Ovary (tissue), 9 donors: ENCODE results near the gene IPCEF1. TPM values are rescaled to one million over a fixed set of nuclear protein-coding genes. Genes with fewer than 3 reads are reported as not detected.

Source experiments
- DNase-seq, 5 donors: peaks; one replicate each; pipeline ENCODE4 v3.0.0-alpha.2; 2019 to 2020
- H3K27ac ChIP-seq, 2 donors: fragments of 200-600 bp; one replicate each; pipeline versions ENCODE4 v1.5.1 to v1.8.0; 2019 to 2022
- H3K27me3 ChIP-seq: fragments of 200-600 bp; one replicate; pipeline ENCODE4 v1.8.0; 2022
- H3K36me3 ChIP-seq: fragments of 200-600 bp; sonication (generic); one replicate; pipeline ENCODE4 v1.5.1; 2019
- H3K4me1 ChIP-seq: one replicate; pipeline ENCODE4 v1.8.1; 2013; ENCODE audit warnings: mild to moderate bottlenecking, moderate library complexity; ENCODE audit not compliant: insufficient read depth
- H3K4me3 ChIP-seq: fragments of 200-600 bp; sonication (generic); one replicate; pipeline ENCODE4 v1.5.1; 2017
- H3K9me3 ChIP-seq, 2 donors: fragments of 200-600 bp in 1 of 2; sonication (generic) in 1 of 2; one replicate each; pipeline versions ENCODE4 v1.5.1 to v1.8.1; 2013 to 2019; ENCODE audit warnings: mild to moderate bottlenecking in 1 of 2, moderate library complexity in 1 of 2
- EP300 ChIP-seq: sonication (generic); formaldehyde crosslinking; IDR thresholded peaks from one replicate; pipeline ENCODE4 v1.6.1; 2017; ENCODE audit warnings: antibody characterized with exemption
- POLR2A ChIP-seq: fragments of 450-650 bp; IDR thresholded peaks from one replicate; pipeline ENCODE4 v1.6.1; 2017; ENCODE audit warnings: antibody characterized with exemption, mild to moderate bottlenecking, moderate library complexity
- WGBS, 3 donors: extraction: QIAGEN DNeasy Blood & Tissue Kit in 1 of 3; methylation state at CpG; one replicate each; pipeline versions ENCODE4 v1.1.5 to v1.1.7; 2013 to 2017; 5-methylcytosine and 5-hydroxymethylcytosine counted together
- intact Hi-C, 4 donors: fragments of 100-400 bp; cut with DNase I; formaldehyde crosslinking; loops; one replicate each; pipeline versions ENCODE4 v1.11.0 to v1.15.1; 2022 to 2023
- polyA plus RNA-seq, 2 donors: library from polyadenylated mRNA; stranded (reverse); fragments of 200-250 nt in 1 of 2; fragments of 350-450 nt in 1 of 2; fragmentation: Illumina TruSeq in 1 of 2; extraction: RNeasy Lipid Tissue Mini Kit (QIAGEN cat#74804) in 1 of 2; gene quantifications; one replicate each; pipeline ENCODE4 v1.2.3, GENCODE V29; 2013 to 2014
- total RNA-seq, 7 donors: library from RNA; depleted of rRNA in 2 of 7; stranded (reverse); fragments of >200 nt in 2 of 7; fragmentation: NEBNext Ultra II Directional in 3 of 7; extraction: Animal tissue kit (Norgen Biotek cat#: 25700) in 3 of 7; gene quantifications; one replicate each; pipeline versions ENCODE4 v1.1.0 to v1.2.4, GENCODE V29; 2016 to 2023
- TF ChIP-seq, protein P1 (sequence below), 3 donors: fragments of 450-650 bp in 2 of 3; fragments of 200-600 bp in 1 of 3; IDR thresholded peaks; one replicate each; pipeline versions ENCODE4 v1.5.1 to v1.8.0; 2016 to 2022; ENCODE audit warnings: antibody characterized with exemption in 3 of 3, mild to moderate bottlenecking in 1 of 3
- donor health status: DM: no; HTN: no; CAD: no; lungs with moderate emphysema.
- donor health status: DM: no; HTN: no; CAD: no.
- donor health status: Bipolar disorder and iron deficiency.
- donor health status: DM: yes; HTN: yes; CAD: no.
- donor health status: DM: no; HTN: no; CAD: no.
- donor health status: DM: yes; HTN: yes; CAD: no.

IPCEF1 gene
- total and polyA plus RNA-seq, 9 donors = 1.3 to 3.4 (median 1.9) TPM

DNA sequence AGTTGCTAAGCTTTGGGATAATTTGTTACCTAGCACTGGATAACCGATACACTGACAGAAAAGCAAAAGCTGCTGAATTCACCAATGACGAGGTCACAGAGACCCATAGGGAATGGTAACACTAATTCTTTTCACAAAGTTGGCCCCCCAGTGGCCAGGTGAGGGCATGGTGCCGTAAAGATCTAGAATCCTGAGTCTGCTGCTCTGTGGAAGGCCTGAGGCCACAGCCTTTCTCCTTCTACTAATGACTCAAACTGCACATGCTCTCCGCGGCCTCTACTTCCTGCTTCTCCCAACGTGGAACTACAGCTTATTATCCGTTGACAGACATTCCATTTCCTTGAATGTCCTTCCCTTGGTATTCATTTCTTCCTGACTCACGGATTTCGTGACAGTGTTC is 190.5 kb downstream of the IPCEF1 start:
- no peak overlapping the region for H3K27ac ChIP-seq
- no peaks in the 10 kb centered on the region for H3K27me3 ChIP-seq
- no peaks in the 10 kb centered on the region for H3K4me1 ChIP-seq
- TF ChIP-seq, protein P1, sequence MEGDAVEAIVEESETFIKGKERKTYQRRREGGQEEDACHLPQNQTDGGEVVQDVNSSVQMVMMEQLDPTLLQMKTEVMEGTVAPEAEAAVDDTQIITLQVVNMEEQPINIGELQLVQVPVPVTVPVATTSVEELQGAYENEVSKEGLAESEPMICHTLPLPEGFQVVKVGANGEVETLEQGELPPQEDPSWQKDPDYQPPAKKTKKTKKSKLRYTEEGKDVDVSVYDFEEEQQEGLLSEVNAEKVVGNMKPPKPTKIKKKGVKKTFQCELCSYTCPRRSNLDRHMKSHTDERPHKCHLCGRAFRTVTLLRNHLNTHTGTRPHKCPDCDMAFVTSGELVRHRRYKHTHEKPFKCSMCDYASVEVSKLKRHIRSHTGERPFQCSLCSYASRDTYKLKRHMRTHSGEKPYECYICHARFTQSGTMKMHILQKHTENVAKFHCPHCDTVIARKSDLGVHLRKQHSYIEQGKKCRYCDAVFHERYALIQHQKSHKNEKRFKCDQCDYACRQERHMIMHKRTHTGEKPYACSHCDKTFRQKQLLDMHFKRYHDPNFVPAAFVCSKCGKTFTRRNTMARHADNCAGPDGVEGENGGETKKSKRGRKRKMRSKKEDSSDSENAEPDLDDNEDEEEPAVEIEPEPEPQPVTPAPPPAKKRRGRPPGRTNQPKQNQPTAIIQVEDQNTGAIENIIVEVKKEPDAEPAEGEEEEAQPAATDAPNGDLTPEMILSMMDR (IDR thresholded peaks at IDR 0.05) = no peak
- TF ChIP-seq EP300 (no peak), POLR2A (no peak)
- intact Hi-C loops = no loop called here
- H3K9me3 ChIP-seq = no peaks in the 10 kb centered on the region
- H3K36me3 ChIP-seq = no peaks in the 10 kb centered on the region
- H3K4me3 ChIP-seq = no peak overlapping the region
- DNase-seq = no peak
- 83 to 95% (median 92%) methylated on average over 9 of the region's 9 CpGs for WGBS, 3 donors

DNA sequence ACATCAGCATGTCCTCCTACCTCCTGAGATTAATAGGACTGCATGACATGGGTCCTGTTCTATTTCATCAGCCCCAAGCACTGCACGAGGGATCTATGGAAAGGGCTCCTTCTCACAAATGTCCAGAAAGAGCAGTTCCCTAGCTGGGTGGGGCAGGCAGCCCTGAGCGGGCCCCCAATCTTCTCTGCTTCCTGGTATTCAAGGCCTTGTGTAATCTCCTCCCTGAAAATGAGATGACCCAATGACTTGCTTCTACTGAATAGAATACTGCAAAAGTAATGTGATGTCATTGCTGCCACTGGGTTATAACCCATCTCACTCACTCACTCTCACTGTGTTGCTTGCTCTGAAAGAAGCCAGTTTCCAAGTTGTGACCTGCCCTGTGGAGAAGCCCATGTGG is 191.1 kb downstream of the IPCEF1 start:
- Histone ChIP-seq H3K4me3 (no peak overlapping the region), H3K4me1 (no peaks in the 10 kb centered on the region), H3K36me3 (no peaks in the 10 kb centered on the region), H3K27me3 (no peaks in the 10 kb centered on the region), H3K27ac (no peak overlapping the region), H3K9me3 (no peaks in the 10 kb centered on the region)
- 76 to 84% (median 81%) methylated on average over 2 of the region's 2 CpGs for WGBS, 3 donors
- no peak for DNase-seq
- TF ChIP-seq POLR2A (no peak), EP300 (no peak)
- TF ChIP-seq, protein P1 (IDR thresholded peaks at IDR 0.05) = no peak
- intact Hi-C loops = no loop called here

DNA sequence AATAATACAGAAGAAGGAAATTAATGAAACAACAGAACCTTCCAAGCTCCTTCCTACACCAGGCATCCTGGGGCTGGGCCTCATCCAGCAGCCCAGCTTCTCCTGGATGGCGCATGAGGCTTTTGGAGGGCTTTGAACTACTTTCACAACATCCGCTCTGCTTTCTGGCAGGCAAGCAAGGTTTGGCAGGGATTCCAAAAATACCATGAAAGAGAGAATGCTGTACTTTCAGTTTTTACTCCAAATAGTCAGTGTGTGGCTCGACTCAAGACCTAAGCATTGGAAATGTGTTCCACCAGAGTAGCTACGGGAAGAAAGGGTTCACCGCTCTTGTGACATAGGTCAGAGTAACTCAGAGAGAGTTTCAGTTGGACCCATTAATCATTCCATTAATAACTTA is 192.2 kb downstream of the IPCEF1 start:
- intact Hi-C loops = no loop called here
- no peaks in the 10 kb centered on the region for H3K36me3 ChIP-seq
- no peak overlapping the region for H3K4me3 ChIP-seq
- no peaks in the 10 kb centered on the region for H3K9me3 ChIP-seq
- no peaks in the 10 kb centered on the region for H3K4me1 ChIP-seq
- peak overlapping the region in 1 of 2 donors; percentile 21 for H3K27ac ChIP-seq
- peak; percentile 72 to 84 (median 81) for DNase-seq
- WGBS, 3 donors = 3 to 5% (median 4%) methylated on average over 5 of the region's 5 CpGs
- TF ChIP-seq POLR2A (no peak), EP300 (no peak)
- TF ChIP-seq, protein P1 (IDR thresholded peaks at IDR 0.05) = no peak
- H3K27me3 ChIP-seq = no peaks in the 10 kb centered on the region

DNA sequence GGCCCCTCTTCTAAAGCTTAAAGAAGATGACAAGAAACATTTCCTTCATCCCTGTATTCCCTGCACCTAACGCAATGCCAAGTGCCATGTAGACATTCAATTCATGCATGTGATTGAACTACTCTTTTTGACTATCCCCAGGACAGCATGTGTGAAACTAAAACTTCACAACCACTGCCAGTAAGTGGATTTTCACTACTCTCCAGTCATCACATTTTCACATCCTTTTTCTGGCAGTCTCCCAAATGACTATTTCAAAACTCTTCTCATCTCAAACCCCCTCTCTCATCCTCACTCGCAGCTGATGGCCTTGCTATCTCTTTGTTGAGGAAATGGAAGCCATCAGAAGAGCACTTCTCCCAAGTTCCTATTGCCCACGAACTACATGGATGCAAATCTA is 194.9 kb downstream of the IPCEF1 start:
- Histone ChIP-seq H3K9me3 (no peaks in the 10 kb centered on the region), H3K4me3 (no peak overlapping the region), H3K36me3 (no peaks in the 10 kb centered on the region), H3K4me1 (peaks cover 1% of the 10 kb centered on the region), H3K27me3 (no peaks in the 10 kb centered on the region), H3K27ac (no peak overlapping the region)
- WGBS, 3 donors = 72 to 81% (median 73%) methylated on average over 3 of the region's 3 CpGs
- TF ChIP-seq EP300 (no peak), POLR2A (no peak)
- TF ChIP-seq, protein P1 (IDR thresholded peaks at IDR 0.05) = no peak
- intact Hi-C loops = no loop called here
- DNase-seq = no peak
